H1 (cell line): ENCODE data around the gene PIAS4. TPM values are rescaled to one million over a fixed set of nuclear protein-coding genes. Genes with fewer than 3 reads are reported as not detected.

Source experiments
- CEBPB ChIP-seq: IDR thresholded peaks from 2 replicates; pipeline ENCODE4 v1.6.1; 2012; ENCODE audit warnings: low read depth, low read length
- CHD1 ChIP-seq: IDR thresholded peaks from 2 replicates; pipeline ENCODE4 v1.6.1; 2012; ENCODE audit warnings: low read depth, low read length, improper control_type of control experiment
- CREB1 ChIP-seq: IDR thresholded peaks from 2 replicates; pipeline ENCODE4 v1.6.1; 2012; ENCODE audit warnings: inconsistent platforms
- CTCF ChIP-seq, 3 experiments: IDR thresholded peaks; 1 replicate in 2 of 3; 2 replicates in 1 of 3; pipeline versions ENCODE4 v1.5.1 to v1.6.1; 2011; ENCODE audit warnings: low read length in 3 of 3, mild to moderate bottlenecking in 3 of 3, inconsistent platforms in 2 of 3, low read depth in 1 of 3, moderate library complexity in 1 of 3; ENCODE audit not compliant: insufficient read depth in 1 of 3; ENCODE audit errors: control extremely low read depth in 1 of 3
- JUN ChIP-seq: IDR thresholded peaks from 2 replicates; pipeline ENCODE4 v1.6.1; 2011; ENCODE audit warnings: low read depth, mild to moderate bottlenecking, improper control_type of control experiment, low read length
- JUND ChIP-seq: IDR thresholded peaks from 2 replicates; pipeline ENCODE4 v1.6.1; 2011; ENCODE audit warnings: mild to moderate bottlenecking, improper control_type of control experiment, low read length
- KDM5A ChIP-seq: fragments of 200-600 bp; IDR thresholded peaks from 2 replicates; pipeline ENCODE4 v1.7.1; 2012; ENCODE audit warnings: mild to moderate bottlenecking, low read length, inconsistent platforms, mixed read lengths
- RXRA ChIP-seq: IDR thresholded peaks from 2 replicates; pipeline ENCODE4 v1.6.1; 2011; ENCODE audit warnings: low read depth, mild to moderate bottlenecking, low read length, moderate library complexity; ENCODE audit not compliant: insufficient read depth
- SIN3A ChIP-seq, 2 experiments: IDR thresholded peaks in 1 of 2; conservative IDR thresholded peaks in 1 of 2; 2 replicates each; pipeline ENCODE4 v1.6.1; 2011 to 2012; ENCODE audit warnings: low read length in 2 of 2, improper control_type of control experiment in 1 of 2, low read depth in 1 of 2, mild to moderate bottlenecking in 1 of 2
- polyA plus RNA-seq, 7 experiments: library from polyadenylated mRNA; depleted of rRNA in 3 of 7; stranded (reverse) in 5 of 7; unstranded in 2 of 7; fragments of >200 nt in 5 of 7; fragments of 200-250 nt in 2 of 7; gene quantifications; 1 replicate in 5 of 7; 2 replicates in 1 of 7; 4 replicates in 1 of 7; pipeline versions ENCODE4 v1.2.1 to v1.2.3, GENCODE V29; 2011 to 2013; ENCODE audit warnings: missing spikeins in 2 of 7, mixed read lengths in 2 of 7
- total RNA-seq: library from RNA; stranded (reverse); fragmentation: NEBNext Ultra II Directional; extraction: Animal tissue kit (Norgen Biotek cat#: 25700); gene quantifications from 2 replicates; pipeline ENCODE4 v1.2.1, GENCODE V29; 2021

PIAS4 gene
- total and polyA plus RNA-seq, 2 of the 8 experiments (the other 6 are each of a cell fraction or from before 2014, with no cell fraction given): 30.2 to 51.4 TPM

GRCh38 chr19:4037301-4037949 is 29.9 kb downstream of the PIAS4 start (continued):
- TF ChIP-seq CTCF (IDR thresholded peaks at IDR 0.05; ENCODE audit: control extremely low read depth in 1 of 3, insufficient read depth in 1 of 3, low read depth in 1 of 3, low read length in 3 of 3): no peak
- TF ChIP-seq RXRA: no peak
- TF ChIP-seq CHD1: no peak
- no peak for TF ChIP-seq CEBPB
- TF ChIP-seq SIN3A (conservative IDR thresholded peaks at IDR 0.05 in 1 of 2, IDR thresholded peaks at IDR 0.05 in 1 of 2; ENCODE audit: low read depth in 1 of 2, low read length in 2 of 2): no peak
- TF ChIP-seq CREB1: no peak
- TF ChIP-seq JUN: no peak
- TF ChIP-seq KDM5A: no peak
- TF ChIP-seq JUND: no peak
